OCI-LY3 (cell line): ENCODE results near the gene GTF2A1.

Experiments used
- EZH2phosphoT487 ChIP-seq: fragments of 200-600 bp; shearing (Covaris generic); IDR thresholded peaks from 2 replicates; pipeline ENCODE4 v1.6.1; 2018; ENCODE audit warnings: antibody characterized with exemption, mixed run types, low read depth
- TF ChIP-seq, protein P1 (sequence below): fragments of 200-600, 300-600 bp; sonication (generic); IDR thresholded peaks from 2 replicates; pipeline ENCODE4 v1.5.1; 2014; ENCODE audit warnings: antibody characterized with exemption, low read length, low read depth

GRCh38 chr14:81224222-81224621, 3.5 kb upstream of the GTF2A1 start:
- TF ChIP-seq, protein P1, sequence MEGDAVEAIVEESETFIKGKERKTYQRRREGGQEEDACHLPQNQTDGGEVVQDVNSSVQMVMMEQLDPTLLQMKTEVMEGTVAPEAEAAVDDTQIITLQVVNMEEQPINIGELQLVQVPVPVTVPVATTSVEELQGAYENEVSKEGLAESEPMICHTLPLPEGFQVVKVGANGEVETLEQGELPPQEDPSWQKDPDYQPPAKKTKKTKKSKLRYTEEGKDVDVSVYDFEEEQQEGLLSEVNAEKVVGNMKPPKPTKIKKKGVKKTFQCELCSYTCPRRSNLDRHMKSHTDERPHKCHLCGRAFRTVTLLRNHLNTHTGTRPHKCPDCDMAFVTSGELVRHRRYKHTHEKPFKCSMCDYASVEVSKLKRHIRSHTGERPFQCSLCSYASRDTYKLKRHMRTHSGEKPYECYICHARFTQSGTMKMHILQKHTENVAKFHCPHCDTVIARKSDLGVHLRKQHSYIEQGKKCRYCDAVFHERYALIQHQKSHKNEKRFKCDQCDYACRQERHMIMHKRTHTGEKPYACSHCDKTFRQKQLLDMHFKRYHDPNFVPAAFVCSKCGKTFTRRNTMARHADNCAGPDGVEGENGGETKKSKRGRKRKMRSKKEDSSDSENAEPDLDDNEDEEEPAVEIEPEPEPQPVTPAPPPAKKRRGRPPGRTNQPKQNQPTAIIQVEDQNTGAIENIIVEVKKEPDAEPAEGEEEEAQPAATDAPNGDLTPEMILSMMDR = no peak
- no peak for TF ChIP-seq EZH2phosphoT487
